GM19043 (cell line): Measurements from ENCODE around the gene IGDCC3.

ENCODE experiments used
- ATAC-seq: cut with Tn5 transposase; IDR thresholded peaks from one replicate; pipeline ENCODE4 v1.9.1; 2021; ENCODE audit warnings: low read depth; ENCODE audit not compliant: unreplicated experiment

The IGDCC3 gene

GRCh38 chr15:65377976-65378366, at the start of gene IGDCC3:
TSS of gene IGDCC3 (minus strand) at chr15:65378002. CDS start at chr15:65377788, 214 bp downstream.
- ATAC-seq: no peak

DNA sequence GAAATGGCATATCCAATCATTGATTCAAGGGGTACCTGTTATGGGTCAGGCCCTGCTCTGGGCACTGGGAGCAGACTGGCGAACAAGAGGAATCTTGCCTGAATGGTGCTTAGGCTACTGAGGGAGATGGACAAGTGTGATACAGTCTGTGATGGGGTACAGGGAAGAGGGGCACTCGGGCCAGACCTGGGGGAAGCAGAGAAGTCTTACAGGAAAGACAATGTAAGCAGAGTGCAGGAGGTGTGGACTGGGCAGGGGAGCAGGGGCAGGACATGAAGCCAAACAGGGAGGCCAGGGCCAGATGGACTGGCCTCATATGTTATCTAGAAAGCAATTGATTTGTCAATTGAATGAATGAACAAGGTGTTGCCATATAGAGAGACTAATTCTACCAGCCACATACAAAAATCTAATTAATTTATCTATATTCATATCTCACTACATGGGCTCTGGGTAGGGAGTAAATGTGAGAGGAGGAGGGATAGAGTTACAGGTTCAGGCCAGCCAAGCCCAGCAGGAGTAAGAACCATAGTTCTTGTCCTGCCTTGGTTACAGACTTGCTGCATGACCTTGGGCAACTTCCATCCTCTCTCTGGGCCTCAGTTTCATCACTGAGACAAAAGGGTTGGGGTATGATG, 48.5 kb upstream of the IGDCC3 start:
- no peak for ATAC-seq

- no peak for ATAC-seq
Observed at GRCh38 chr15:65424683-65425082, 46.9 kb upstream of the IGDCC3 start.

GRCh38 chr15:65423976-65424679, 46.3 kb upstream of the IGDCC3 start:
- no peak for ATAC-seq

GRCh38 chr15:65423150-65423975, 45.6 kb upstream of the IGDCC3 start:
- ATAC-seq: no peak

- no peak for ATAC-seq
Observed at GRCh38 chr15:65421360-65422215, 43.8 kb upstream of the IGDCC3 start.

DNA sequence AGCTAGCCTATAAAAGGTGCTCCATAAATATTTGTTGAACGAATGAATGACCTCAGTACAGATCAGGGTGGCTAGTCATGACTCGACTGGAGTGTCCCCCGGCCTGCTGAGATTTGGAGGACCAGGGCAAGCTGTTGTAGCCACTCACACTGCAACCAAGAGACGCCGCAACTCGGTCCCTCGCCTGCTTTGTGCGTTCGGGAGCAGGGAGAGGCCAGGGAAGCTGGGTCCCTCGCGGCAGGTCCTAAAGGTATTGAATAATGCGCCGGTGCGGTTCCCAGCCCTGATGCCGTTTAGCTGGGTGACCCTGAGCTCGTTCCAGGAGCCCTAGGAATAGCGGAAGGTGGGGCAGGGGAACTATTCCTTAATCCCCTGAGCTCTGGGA, 43.2 kb upstream of the IGDCC3 start:
- ATAC-seq: no peak

DNA sequence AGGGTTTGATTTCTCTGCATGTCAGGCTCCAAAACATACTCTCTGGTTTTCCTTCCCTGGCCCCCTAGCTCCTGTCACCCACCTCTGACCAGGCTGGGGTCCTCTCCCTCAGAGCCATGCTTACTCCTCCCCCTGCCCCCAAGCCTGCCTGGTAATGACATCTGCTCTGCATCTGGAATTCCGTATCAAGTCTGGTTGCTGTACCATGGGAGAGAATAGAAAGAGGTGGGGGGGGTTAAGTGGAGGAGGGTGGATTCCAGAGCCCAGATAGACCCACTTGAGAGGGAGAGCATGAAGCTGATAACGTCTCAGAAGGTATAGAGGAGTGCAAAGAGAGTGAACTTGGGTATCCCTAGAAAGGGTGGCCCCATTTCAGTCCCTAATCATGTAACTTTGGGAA, 40.8 kb upstream of the IGDCC3 start:
- no peak for ATAC-seq

DNA sequence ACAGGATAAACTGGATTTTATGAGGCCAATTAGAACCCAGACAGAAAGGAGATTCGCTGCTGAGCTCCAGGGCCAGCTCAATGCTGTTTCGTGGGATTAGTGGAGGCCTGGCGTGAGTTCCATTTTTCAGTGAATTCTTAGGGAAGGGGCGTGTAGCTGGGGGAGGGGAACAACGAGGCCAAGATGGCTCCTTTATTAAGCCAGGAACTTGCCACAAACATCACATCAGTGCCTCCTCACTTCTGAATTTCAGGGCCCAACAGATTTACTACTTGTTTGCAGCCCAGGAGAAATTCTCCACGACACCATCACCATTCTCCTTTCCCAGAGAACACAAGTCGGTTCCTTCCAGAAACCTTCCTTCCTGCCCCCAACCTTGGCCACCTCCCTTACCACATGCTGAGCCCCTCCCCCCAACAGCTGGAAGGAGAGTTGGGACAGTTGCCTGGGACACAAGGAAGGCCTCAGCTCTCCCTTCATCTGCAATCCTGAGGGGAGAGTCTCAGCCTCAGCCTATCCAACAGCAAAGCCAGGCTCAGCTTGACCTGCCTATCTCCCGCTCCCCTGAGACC, 39.1 kb upstream of the IGDCC3 start:
- ATAC-seq: no peak

DNA sequence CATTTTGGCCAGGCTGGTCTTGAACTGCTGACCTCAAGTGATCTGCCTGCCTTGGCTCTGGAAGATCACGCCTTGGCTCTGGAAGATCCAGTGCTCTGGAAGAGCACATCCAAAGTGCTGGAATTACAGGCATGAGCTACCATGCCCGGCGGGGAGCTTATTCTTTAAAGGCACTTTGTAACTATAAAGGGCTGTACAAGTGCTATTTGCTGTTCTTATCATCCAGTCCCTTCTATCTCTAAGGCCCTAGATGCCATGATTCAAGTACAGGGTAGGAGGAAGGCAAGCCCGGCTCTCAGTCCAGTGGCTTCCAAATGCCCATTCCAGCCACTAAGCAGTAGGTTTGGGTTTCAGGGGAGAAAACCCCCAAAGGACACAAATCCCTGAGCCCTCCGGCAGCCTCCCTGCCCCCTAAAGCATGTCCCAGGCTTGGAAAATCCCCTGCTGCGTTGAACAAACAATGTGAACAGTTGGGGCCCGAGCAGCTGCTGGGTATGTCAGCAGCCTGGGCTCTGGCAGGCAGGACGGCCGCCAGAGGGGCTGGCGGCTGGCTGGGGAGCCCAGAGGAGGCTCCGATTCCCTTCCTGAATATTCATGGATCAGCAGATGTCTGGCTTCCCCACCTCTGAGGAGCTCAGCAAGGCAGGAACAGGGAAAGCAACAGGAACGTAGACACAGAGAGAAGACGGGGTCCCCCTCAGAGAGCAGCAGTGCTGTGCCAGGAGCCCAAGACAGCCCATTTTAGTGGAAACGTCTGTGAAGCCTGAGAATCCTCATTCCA, 37.2 kb upstream of the IGDCC3 start:
- no peak for ATAC-seq

DNA sequence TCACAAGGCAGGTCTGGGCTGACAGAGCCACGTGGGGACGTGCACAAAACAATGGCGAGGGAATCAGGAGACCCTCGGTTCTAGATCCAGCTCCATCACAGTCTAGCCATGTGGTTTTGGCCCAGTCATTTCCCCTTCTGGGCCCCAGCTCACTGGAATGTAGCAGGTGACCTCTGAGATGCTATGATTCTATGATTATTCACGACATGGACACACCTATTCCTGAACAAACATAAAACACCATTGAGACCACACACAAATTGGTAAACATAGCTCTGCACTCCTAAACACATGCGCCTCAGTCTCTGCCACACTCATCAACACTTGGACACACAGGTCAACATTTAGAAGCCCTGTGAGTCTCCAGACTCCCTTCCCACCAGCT, 36.0 kb upstream of the IGDCC3 start:
- no peak for ATAC-seq

DNA sequence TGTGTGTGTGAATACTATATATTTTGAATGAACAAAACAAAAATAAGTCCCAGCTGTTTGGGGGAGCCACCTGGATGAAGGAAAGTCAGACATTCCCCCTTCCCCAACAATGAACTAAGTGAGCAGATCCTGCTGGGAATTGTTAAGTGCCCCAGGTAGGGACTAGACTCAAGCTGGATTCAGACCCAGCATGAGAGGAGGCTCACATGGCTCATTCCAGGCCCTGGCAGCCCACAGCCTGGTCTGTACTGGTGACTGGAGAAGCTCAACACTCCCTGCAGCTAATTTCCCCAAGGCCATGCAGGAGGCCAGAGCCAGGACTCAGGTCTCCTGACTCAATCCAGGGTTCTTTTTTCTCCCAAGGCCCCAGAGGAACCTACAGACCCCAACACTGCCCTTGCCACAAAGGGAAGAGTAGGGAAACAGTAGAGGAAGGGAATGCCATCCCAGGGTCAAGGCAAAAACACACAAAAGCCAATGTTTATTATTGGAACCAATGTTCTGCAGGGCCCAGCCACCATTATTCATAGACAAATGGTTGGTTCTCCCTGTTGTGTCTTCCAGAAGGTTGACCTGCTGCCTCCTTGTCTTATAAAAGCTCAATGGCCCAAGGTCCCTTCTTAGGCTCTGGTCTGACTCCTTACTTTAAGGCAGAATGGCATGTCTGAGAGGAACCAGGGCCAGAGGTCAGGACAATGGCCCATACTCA, 35.4 kb upstream of the IGDCC3 start:
- ATAC-seq: no peak

DNA sequence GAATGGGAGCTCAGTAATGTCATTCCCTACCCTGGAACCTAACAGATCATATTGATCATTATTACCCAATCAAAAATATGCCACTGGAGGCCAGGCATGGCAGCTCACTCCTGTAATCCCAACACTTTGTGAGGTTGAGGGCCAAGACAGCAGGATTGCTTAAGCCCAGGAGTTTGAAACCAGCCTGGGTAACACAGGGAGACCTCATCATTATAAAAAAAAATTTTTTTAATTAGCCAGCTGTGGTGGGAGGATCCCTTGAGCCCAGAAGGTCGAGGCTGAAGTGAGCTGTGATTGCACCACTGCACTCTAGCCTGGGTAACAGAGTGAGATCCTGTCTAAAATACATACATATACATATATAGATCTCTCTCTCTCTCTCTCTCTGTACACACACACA, 34.8 kb upstream of the IGDCC3 start:
- no peak for ATAC-seq

- no peak for ATAC-seq
Observed at GRCh38 chr15:65411465-65412071, 33.8 kb upstream of the IGDCC3 start.

DNA sequence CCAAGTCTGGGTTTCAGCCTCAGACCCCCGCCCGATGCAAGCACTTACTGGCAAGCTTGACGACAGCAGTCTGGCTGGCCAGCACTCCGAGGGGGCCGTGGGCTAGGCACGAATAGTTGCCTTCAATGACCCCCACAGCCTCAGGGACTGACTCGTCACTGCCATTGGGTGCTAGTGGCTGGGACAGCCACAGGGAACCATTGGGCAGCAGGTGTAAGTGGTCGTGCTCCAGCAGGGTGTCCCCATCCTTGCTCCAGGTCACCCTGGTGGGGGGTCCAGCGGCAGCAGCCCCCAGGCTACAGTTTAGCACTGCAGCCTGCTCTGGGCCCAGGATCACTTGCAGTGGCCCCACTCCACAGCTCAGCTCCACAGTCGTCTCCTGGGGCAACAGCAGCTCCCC, 33.2 kb upstream of the IGDCC3 start:
- no peak for ATAC-seq

GRCh38 chr15:65410036-65410435, 32.2 kb upstream of the IGDCC3 start:
- no peak for ATAC-seq

GRCh38 chr15:65409036-65409631, 31.3 kb upstream of the IGDCC3 start:
- no peak for ATAC-seq

- ATAC-seq: no peak
Observed at GRCh38 chr15:65408324-65409035, 30.7 kb upstream of the IGDCC3 start.
